Left renal pelvis (tissue), 4 donors: ENCODE measurements around the gene TTC7B. TPM values are rescaled to one million over a fixed set of nuclear protein-coding genes. Genes with fewer than 3 reads are reported as not detected.
A peak's percentile ranks its signal among the peaks of the same experiment; 100 is the strongest.

Experiments used
- DNase-seq, 4 donors: peaks; one replicate each; pipeline ENCODE4 v3.0.0-alpha.2; 2013; ENCODE audit warnings: low read depth in 4 of 4, low spot score in 3 of 4
- polyA plus RNA-seq, 4 donors: library from polyadenylated mRNA; unstranded; fragments of 120-200 nt; gene quantifications; one replicate each; pipeline ENCODE4 v1.2.1, GENCODE V29; 2013; ENCODE audit not compliant: insufficient read length in 4 of 4

Gene TTC7B
- polyA plus RNA-seq, 4 donors: 35.3 to 49.1 (median 47.4) TPM

GRCh38 chr14:90743425-90743824 is 72.8 kb downstream of the TTC7B start:
- DNase-seq: no peak

- no peak for DNase-seq
Observed at GRCh38 chr14:90742729-90743128, 73.5 kb downstream of the TTC7B start.

- no peak for DNase-seq
Observed at GRCh38 chr14:90742252-90742651, 74.0 kb downstream of the TTC7B start.

GRCh38 chr14:90741682-90741946 is 74.6 kb downstream of the TTC7B start:
- no peak for DNase-seq

- DNase-seq: no peak
Observed at GRCh38 chr14:90740946-90741681, 75.1 kb downstream of the TTC7B start.

- no peak for DNase-seq
Observed at GRCh38 chr14:90740081-90740480, 76.1 kb downstream of the TTC7B start.

- no peak for DNase-seq
Observed at GRCh38 chr14:90739318-90740068, 76.7 kb downstream of the TTC7B start.

GRCh38 chr14:90733139-90733808 is 83.0 kb downstream of the TTC7B start:
- no peak for DNase-seq

- DNase-seq: no peak
Observed at GRCh38 chr14:90732718-90733117, 83.5 kb downstream of the TTC7B start.

GRCh38 chr14:90732139-90732538 is 84.1 kb downstream of the TTC7B start:
- DNase-seq: no peak

- DNase-seq: no peak
Observed at GRCh38 chr14:90731487-90731886, 84.7 kb downstream of the TTC7B start.

GRCh38 chr14:90730206-90730766 is 85.9 kb downstream of the TTC7B start:
- no peak for DNase-seq

- DNase-seq: no peak
Observed at GRCh38 chr14:90728951-90729350, 87.3 kb downstream of the TTC7B start.

GRCh38 chr14:90727082-90727481 is 89.1 kb downstream of the TTC7B start:
- no peak for DNase-seq

GRCh38 chr14:90726656-90727055 is 89.6 kb downstream of the TTC7B start:
- peak in 2 of 4 donors; percentile 39 for DNase-seq

GRCh38 chr14:90724866-90725265 is 91.4 kb downstream of the TTC7B start:
- DNase-seq: no peak

- no peak for DNase-seq
Observed at GRCh38 chr14:90722590-90722989, 93.6 kb downstream of the TTC7B start.

- DNase-seq: no peak
Observed at GRCh38 chr14:90721619-90722305, 94.5 kb downstream of the TTC7B start.

GRCh38 chr14:90720832-90721231 is 95.4 kb downstream of the TTC7B start:
- no peak for DNase-seq

- DNase-seq: no peak
Observed at GRCh38 chr14:90720336-90720735, 95.9 kb downstream of the TTC7B start.

GRCh38 chr14:90717916-90718315 is 98.3 kb downstream of the TTC7B start:
- DNase-seq: no peak
